GM20431 (cell line): ENCODE results near the gene SPDYE1.
"Not testable (repeated sequence)": the region's sequence is repeated elsewhere in the genome, so short reads cannot be mapped to it uniquely, and the experiment has no call there.

Experiments
- in situ Hi-C: fragments of 300-500 bp; cut with MseI, MboI; formaldehyde crosslinking; loops from one replicate; pipeline ENCODE4 v1.15.0; 2020; ENCODE audit warnings: low sequenced_read_pairs; ENCODE audit not compliant: unreplicated experiment

Gene SPDYE1

DNA sequence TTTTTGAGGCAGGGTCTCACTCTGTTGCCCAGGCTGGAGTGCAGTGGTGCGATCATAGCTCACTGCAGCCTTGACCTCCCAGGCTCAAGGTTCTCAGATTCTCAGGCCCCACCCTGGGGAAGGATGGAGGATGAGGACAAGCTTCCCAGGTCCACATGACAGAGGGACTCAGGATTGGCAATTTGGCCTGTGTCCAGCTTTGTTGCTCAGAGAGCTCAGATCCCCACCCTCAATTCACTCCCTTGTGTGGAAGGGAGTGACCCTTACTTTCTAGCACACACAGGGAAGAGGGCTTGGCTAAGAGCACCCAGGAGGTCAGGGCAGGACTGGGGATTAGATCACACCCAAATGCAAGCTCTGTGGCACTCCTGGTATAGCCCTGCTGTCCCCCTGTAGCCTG is 6.9 kb upstream of the SPDYE1 start:
- in situ Hi-C loops, result not testable (repeated sequence)

DNA sequence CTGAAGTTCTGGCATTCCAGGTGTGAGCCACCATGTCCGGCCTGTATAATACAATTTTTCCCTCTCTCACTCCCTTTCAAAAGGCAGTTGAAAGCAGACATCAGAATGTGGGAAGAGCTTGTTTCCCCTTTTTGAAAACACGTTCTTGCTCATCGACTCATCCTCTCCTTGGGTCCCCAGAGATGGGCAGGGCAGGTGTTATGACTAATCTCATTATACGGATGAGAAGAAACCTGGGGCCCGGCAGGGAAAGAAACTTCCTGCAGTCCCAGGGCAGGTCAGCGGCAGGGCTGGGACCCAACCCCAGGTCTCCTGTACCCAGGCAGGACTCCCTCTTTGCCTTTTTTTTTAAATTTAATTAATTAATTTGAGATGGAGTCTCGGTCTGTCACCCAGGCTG is 4.8 kb upstream of the SPDYE1 start:
- in situ Hi-C loops, result not testable (repeated sequence)

DNA sequence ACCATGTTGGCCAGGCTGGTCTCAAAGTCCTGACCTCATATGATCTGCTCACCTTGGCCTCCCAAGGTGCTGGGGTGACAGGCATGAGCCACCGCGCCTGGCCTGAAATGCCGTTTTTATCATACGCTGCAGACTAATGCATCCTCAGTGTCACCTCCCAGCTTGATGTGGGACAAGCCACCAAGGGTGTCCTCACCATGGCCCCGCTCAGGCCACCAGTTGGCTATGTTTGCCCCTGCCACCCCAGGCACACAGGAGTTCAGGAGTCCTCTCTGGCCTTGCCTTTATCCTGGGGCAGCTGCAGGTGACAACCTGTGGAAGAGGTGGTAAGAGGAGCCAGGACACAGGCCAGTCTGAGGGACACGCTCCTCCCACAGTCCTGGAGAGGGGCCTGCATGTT is 3.0 kb upstream of the SPDYE1 start:
- in situ Hi-C loops, result not testable (repeated sequence)

DNA sequence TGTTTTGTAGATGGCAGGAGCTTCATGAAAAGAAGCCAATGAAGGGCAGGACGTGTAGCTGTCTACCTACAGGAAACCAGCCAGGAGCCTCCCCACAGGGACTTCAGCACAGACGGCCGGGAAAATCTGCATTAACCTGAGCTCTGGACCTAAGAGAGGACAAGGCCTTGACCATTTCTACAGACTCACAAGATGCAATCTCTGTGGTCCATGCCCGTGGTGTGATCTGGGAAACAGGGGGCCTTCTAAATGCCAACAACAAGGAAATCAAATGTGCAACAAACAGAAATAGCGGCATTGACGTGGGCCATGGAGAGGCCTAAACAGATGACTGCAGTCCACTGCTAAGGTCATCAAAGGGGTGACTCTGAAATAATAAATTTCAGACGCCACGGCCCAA is 14.4 kb downstream of the SPDYE1 start:
- in situ Hi-C loops, result not testable (repeated sequence)

- in situ Hi-C loops, result not testable (repeated sequence)
Measured at GRCh38 chr7:44015090-44015489, 17.4 kb downstream of the SPDYE1 start.

- in situ Hi-C loops, result not testable (repeated sequence)
Measured at GRCh38 chr7:44018857-44019807, 21.4 kb downstream of the SPDYE1 start.

GRCh38 chr7:44019825-44020224 is 22.1 kb downstream of the SPDYE1 start:
- in situ Hi-C loops, result not testable (repeated sequence)

GRCh38 chr7:44022069-44022468 is 24.4 kb downstream of the SPDYE1 start:
- in situ Hi-C loops, result not testable (repeated sequence)

DNA sequence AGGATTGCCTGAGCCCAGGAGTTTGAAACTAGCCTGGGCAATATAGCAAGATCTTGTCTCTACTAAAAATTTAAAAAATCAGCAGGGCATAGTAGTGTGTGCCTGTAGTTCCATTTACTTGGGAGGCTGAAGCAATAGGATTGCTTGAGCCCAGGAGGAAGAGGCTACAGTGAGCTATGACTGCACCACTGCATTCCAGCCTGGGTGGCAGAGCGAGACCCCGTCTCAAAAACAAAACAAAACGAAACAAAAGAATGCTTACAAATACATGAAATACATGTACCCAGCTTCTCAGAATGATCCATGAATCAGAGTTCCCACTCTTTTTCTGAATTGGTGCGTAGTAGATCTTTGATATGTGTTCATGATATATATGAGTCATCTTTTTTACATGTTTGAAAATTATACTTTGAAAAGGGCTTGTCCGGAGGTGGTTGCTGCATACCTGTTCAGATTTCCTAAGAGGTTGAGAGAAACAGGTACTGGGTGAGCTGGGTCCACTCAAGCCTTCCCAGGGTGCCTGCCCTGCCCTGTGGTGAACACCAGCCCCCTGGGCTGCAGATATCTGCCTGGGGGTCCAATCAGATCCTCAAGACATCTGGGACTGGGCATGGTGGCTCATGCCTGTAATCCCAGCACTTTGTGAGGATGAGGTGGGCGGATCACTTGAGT is 25.2 kb downstream of the SPDYE1 start:
- in situ Hi-C loops, result not testable (repeated sequence)

GRCh38 chr7:44029433-44029832 is 31.7 kb downstream of the SPDYE1 start:
- in situ Hi-C loops, result not testable (repeated sequence)

DNA sequence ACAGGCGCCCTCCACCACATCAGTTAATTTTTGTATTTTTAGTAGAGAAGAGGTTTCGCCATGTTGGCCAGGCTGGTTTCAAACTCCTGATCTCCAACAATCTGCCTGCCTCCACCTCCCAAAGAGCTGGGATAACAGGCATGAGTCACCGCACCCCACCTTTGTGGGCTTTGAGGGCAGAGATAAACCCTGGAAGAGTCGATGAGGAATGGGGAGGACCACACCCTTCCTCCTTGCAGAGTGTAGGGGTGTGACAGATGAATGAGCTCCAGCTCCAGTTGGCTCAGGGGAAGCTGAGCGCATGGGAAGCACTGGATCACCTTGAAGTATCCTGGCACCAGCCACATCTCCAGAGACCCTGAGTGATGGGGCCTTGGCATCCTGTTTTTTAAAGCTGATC is 32.3 kb downstream of the SPDYE1 start:
- in situ Hi-C loops, result not testable (repeated sequence)

GRCh38 chr7:44031319-44031718 is 33.6 kb downstream of the SPDYE1 start:
- in situ Hi-C loops, result not testable (repeated sequence)

DNA sequence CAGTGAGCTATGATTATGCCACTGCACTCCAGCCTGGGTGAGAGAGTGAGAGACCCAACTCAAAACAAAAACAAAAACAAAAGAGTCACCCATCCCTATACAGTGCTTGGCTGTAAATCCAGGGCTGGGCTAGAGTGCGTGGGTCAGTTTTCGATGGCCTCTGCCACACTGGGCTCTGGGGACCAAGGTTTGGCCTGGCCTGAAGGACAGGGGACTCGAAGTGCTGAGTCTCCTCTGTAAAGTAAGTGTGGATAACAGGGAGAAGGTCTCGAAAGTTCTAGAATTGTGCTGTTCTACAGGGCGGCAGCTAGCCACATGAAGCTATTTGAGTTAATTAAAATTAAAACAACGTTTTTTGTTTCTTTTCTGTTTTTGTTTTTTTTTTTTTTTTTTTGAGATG is 34.3 kb downstream of the SPDYE1 start:
- in situ Hi-C loops, result not testable (repeated sequence)

GRCh38 chr7:44033971-44034844 is 36.5 kb downstream of the SPDYE1 start:
- in situ Hi-C loops, result not testable (repeated sequence)

DNA sequence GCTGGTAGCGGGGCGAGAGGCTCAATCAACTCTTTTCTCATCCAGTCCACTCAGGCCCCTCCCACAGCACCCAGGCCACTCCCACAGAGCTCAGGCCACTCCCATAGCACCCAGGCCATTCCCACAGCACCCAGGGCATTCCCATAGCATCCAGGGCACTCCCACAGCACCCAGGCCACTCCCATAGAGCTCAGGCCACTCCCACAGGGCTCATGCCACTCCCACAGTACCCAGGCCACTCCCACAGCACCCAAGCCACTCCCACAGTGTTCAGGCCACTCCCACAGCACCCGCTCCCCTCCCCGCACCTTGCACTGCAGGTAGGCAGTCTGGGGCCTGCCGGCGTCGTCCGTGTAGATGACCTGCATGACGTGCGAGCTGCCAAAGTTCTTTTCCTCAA is 38.7 kb downstream of the SPDYE1 start:
- in situ Hi-C loops, result not testable (repeated sequence)

GRCh38 chr7:44037951-44038350 is 40.3 kb downstream of the SPDYE1 start:
- in situ Hi-C loops, result not testable (repeated sequence)

- in situ Hi-C loops, result not testable (repeated sequence)
Measured at GRCh38 chr7:44038553-44038952, 40.9 kb downstream of the SPDYE1 start.

DNA sequence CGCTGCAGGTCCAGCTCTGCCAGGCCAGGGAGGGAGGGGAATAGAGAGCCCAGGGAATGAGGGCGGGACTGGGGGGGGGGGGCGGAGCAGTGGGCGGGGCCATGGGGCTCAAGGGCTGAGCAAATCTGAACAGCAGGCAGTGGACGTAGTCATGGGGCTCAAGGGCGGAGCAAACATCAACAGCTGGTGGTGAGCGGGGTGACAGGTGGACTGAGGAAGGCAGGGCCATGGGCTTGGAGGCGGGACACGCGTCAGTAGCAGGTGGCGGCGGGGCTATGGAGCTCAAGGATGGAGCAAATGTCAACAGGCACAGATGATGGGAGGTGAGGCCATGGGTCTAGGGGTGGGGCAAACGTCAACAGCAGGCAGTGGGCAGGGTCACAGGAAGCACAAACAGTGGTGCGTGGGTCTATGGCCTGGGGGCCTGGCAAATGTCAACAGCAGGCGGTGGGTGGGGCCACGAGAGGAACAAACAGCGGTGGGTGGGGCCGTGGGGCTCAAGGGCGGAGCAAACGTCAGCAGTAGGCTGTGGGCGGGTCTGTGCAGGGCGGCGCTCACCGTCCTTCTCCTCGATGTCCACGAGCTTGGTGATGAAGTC is 41.4 kb downstream of the SPDYE1 start:
- in situ Hi-C loops, result not testable (repeated sequence)

DNA sequence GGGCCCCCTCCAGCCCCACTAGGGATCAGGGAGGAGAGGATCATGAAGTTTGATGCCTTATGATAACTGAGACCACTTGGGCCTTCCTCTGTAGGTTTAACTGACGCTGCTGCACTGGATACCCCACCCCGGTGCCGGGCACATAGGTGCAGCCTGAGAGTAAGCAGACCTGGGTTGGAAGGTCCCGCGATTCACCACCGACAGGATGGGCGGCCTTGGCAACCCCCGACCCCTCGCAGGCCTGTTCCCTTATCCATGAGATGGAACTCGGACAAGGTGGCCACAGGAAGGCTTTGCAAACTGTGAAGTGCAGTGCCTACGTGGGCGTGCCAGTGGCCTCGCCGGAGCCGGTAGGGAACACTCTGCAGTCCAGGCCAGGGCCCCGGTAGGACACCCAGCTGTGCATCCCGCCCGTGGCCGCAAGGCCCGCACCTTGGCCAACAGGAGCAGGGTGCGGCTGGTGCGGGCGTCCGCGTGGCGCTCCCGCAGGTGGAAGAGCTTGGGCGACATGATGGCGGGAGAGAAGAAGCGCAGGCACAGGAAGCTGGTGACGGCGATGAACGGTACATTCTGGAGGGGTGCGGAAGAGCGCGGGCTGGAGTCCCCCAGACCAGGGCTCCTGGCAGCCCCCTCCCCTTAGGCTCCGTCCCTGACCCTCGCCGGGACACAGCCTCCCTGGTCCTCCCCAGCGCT is 42.2 kb downstream of the SPDYE1 start:
- in situ Hi-C loops, result not testable (repeated sequence)
